ENCODE results near the gene F3. TPM values are rescaled to one million over a fixed set of nuclear protein-coding genes. Genes with fewer than 3 reads are reported as not detected.

Gene F3
- total and polyA plus RNA-seq, 9 of the 15 experiments (the other 6 are each of a cell fraction or from before 2014, with no cell fraction given): 0.24 to 0.28 TPM; not detected in 7

GRCh38 chr1:94582565-94582964, 41.0 kb upstream of the F3 start:
- H3K27me3 ChIP-seq (ENCODE audit: control insufficient read depth in 2 of 2, insufficient read depth in 2 of 2, low read length in 2 of 2): no peaks in the 10 kb centered on the region
- in situ Hi-C loops (cut with MboI): no loop called here
- ChIA-PET POLR2A (no interaction called here), CTCF (ENCODE audit: low intra/inter-chr PET ratio) (no interaction called here)
- H3K9ac ChIP-seq (ENCODE audit: insufficient read depth in 1 of 2, low read depth in 2 of 2, low read length in 2 of 2): no peak overlapping the region
- H3K36me3 ChIP-seq (ENCODE audit: control insufficient read depth, insufficient read depth, low read length): no peaks in the 10 kb centered on the region
- no peak for FAIRE-seq
- intact Hi-C loops (cut with micrococcal nuclease): no loop called here
- H4K20me1 ChIP-seq (replicated peaks; ENCODE audit: control insufficient read depth, insufficient read depth, low read length): no peaks in the 10 kb centered on the region
- no peaks in the 10 kb centered on the region for H3K9me3 ChIP-seq (replicated peaks; ENCODE audit: control insufficient read depth, insufficient read depth, low read depth, low read length)
- H3K79me2 ChIP-seq (ENCODE audit: control insufficient read depth, insufficient read depth, low read length): no peaks in the 10 kb centered on the region
- H3K9me1 ChIP-seq (ENCODE audit: control insufficient read depth, insufficient read depth, low read length): no peaks in the 10 kb centered on the region
- no peak overlapping the region for H3K4me2 ChIP-seq (ENCODE audit: insufficient read depth, low read length)
- H3K4me3 ChIP-seq: no peak overlapping the region
- 0% methylated on average over 2 of the region's 2 CpGs for WGBS (ENCODE audit: insufficient coverage, low coverage, missing lambda C conversion rate)
- H3K4me1 ChIP-seq (replicated peaks in 1 of 2; ENCODE audit: control insufficient read depth in 2 of 2, insufficient read depth in 2 of 2, low read length in 2 of 2): no peaks in the 10 kb centered on the region; a peak in 2 of 5 replicates
- H3K27ac ChIP-seq (ENCODE audit: extremely low read depth, low read depth, low read length): no peak overlapping the region
- no peak overlapping the region for H2AFZ ChIP-seq (ENCODE audit: low read depth, low read length)
- TF ChIP-seq SMC3 (conservative IDR thresholded peaks at IDR 0.05; ENCODE audit: insufficient read depth, low read depth, low read length): no peak
- TF ChIP-seq ZFP1 (CRISPR knock-in tag; IDR thresholded peaks at IDR 0.05): no peak
- TF ChIP-seq ZNF75A (CRISPR knock-in tag; IDR thresholded peaks at IDR 0.05): no peak
- no peak for TF ChIP-seq THRAP3 (IDR thresholded peaks at IDR 0.05; ENCODE audit: borderline replicate concordance)
- no peak for TF ChIP-seq RFX1 (IDR thresholded peaks at IDR 0.05)
- no peak for TF ChIP-seq NFIC (IDR thresholded peaks at IDR 0.05)
- no peak for TF ChIP-seq EWSR1 (IDR thresholded peaks at IDR 0.05; ENCODE audit: borderline replicate concordance, low read depth, partially characterized antibody)
- TF ChIP-seq ZNF274 (IDR thresholded peaks at IDR 0.05; ENCODE audit: borderline replicate concordance, low read depth, low read length): no peak
- no peak for TF ChIP-seq TEAD1 (CRISPR knock-in tag; IDR thresholded peaks at IDR 0.05)
- no peak for TF ChIP-seq ZNF444 (CRISPR knock-in tag; IDR thresholded peaks at IDR 0.05)
- no peak for TF ChIP-seq POLR2B (IDR thresholded peaks at IDR 0.05; ENCODE audit: low read depth, partially characterized antibody)
- BruUV-seq (replicated peaks): no TSS peak
- ATAC-seq: no peak
- no peak for DNase-seq (ENCODE audit: extremely low read depth in 1 of 4, low spot score in 3 of 4)

Measured in K562 (cell line).